SK-N-SH (cell line): ENCODE results near the gene BSPRY. TPM values are rescaled to one million over a fixed set of nuclear protein-coding genes. Genes with fewer than 3 reads are reported as not detected.

Source experiments
- CTCF ChIA-PET: fragments of 300-600, 350-600 bp; formaldehyde crosslinking; extraction: SDS; loops from one replicate; lab custom pipeline; 2021; lab: Yijun Ruan, JAX
- POLR2A ChIA-PET: fragments of 350-600 bp; sonication (Branson Sonifier 250); formaldehyde crosslinking; extraction: SDS; loops from one replicate; lab custom pipeline; 2020; ENCODE audit warnings: antibody characterized with exemption, inconsistent platforms; lab: Yijun Ruan, JAX
- DNase-seq: peaks from one replicate; pipeline ENCODE4 v3.0.0; 2012
- H2AFZ ChIP-seq: fragments of 200-600 bp; sonication (generic); 2 replicates; pipeline ENCODE4 v1.8.1; 2016; ENCODE audit warnings: antibody characterized with exemption, mild to moderate bottlenecking, low read depth
- H3F3A ChIP-seq: fragments of 200-600 bp; sonication (generic); replicated peaks from 2 replicates; pipeline ENCODE3; 2016; ENCODE audit warnings: antibody characterized with exemption, mild to moderate bottlenecking; ENCODE audit not compliant: insufficient read depth
- H3K27ac ChIP-seq, 2 experiments: fragments of 200-500 bp in 1 of 2; fragments of 200-600 bp in 1 of 2; sonication (Bioruptor generic) in 1 of 2; sonication (generic), shearing (Covaris generic) in 1 of 2; 2 replicates each; pipeline versions ENCODE4 v1.5.1 to v1.6.1; 2014 to 2016; ENCODE audit warnings: low read depth in 2 of 2, inconsistent platforms in 1 of 2, low read length in 1 of 2, mild to moderate bottlenecking in 1 of 2, mixed read lengths in 1 of 2
- H3K27me3 ChIP-seq: fragments of 200-600 bp; sonication (generic), shearing (Covaris generic); 2 replicates; pipeline ENCODE4 v1.6.1; 2016; ENCODE audit warnings: mixed run types; ENCODE audit not compliant: insufficient read depth
- H3K36me3 ChIP-seq, 2 experiments: fragments of 200-500 bp in 1 of 2; fragments of 200-600 bp in 1 of 2; sonication (Bioruptor generic) in 1 of 2; sonication (generic) in 1 of 2; replicated peaks in 1 of 2; 2 replicates each; pipeline versions ENCODE3 to v1.5.1; 2014 to 2016; ENCODE audit warnings: low read length in 1 of 2, mild to moderate bottlenecking in 1 of 2; ENCODE audit not compliant: insufficient read depth in 2 of 2, control insufficient read depth in 1 of 2
- H3K4me1 ChIP-seq, 2 experiments: fragments of 200-500 bp in 1 of 2; fragments of 200-600 bp in 1 of 2; sonication (Bioruptor generic) in 1 of 2; sonication (generic), shearing (Covaris generic) in 1 of 2; 2 replicates each; pipeline versions ENCODE4 v1.5.1 to v1.6.1; 2014 to 2016; ENCODE audit warnings: low read depth in 1 of 2, low read length in 1 of 2, mixed run types in 1 of 2; ENCODE audit not compliant: insufficient read depth in 2 of 2, control insufficient read depth in 1 of 2
- H3K4me2 ChIP-seq: fragments of 200-600 bp; sonication (generic), shearing (Covaris generic); 2 replicates; pipeline ENCODE4 v1.6.1; 2017; ENCODE audit warnings: mixed run types
- H3K4me3 ChIP-seq, 2 experiments: fragments of 200-500 bp in 1 of 2; fragments of 200-600 bp in 1 of 2; sonication (Bioruptor generic) in 1 of 2; sonication (generic), shearing (Covaris generic) in 1 of 2; 2 replicates each; pipeline versions ENCODE4 v1.5.1 to v1.8.1; 2014 to 2016; ENCODE audit warnings: low read depth in 2 of 2, inconsistent platforms in 1 of 2, low read length in 1 of 2, mild to moderate bottlenecking in 1 of 2, mixed read lengths in 1 of 2, moderate library complexity in 1 of 2
- H3K79me2 ChIP-seq: fragments of 200-600 bp; sonication (generic); 2 replicates; pipeline ENCODE4 v1.8.1; 2017; ENCODE audit warnings: mild to moderate bottlenecking; ENCODE audit not compliant: insufficient read depth
- H3K9ac ChIP-seq: fragments of 200-600 bp; sonication (generic); 2 replicates; pipeline ENCODE4 v1.6.1; 2017; ENCODE audit warnings: mixed run types
- H3K9me2 ChIP-seq: fragments of 200-600 bp; sonication (generic); 2 replicates; pipeline ENCODE4 v1.6.1; 2017; ENCODE audit warnings: mixed run types
- H3K9me3 ChIP-seq: fragments of 200-600 bp; sonication (generic); 2 replicates; pipeline ENCODE4 v1.6.1; 2017; ENCODE audit warnings: mixed run types, mild to moderate bottlenecking, moderate library complexity
- H4K20me1 ChIP-seq: fragments of 200-600 bp; sonication (generic); 2 replicates; pipeline ENCODE4 v1.6.1; 2017; ENCODE audit warnings: mild to moderate bottlenecking, mixed run types; ENCODE audit not compliant: insufficient read depth
- CHD2 ChIP-seq: fragments of 150-350 bp; IDR thresholded peaks from 2 replicates; pipeline ENCODE4 v1.6.1; 2018; ENCODE audit warnings: low read length; ENCODE audit not compliant: partially characterized antibody
- CTCF ChIP-seq: fragments of 200-600 bp; sonication (generic); IDR thresholded peaks from 2 replicates; pipeline ENCODE4 v1.6.1; 2017; ENCODE audit warnings: antibody characterized with exemption, mild to moderate bottlenecking, moderate library complexity
- EZH2phosphoT487 ChIP-seq: fragments of 200-600 bp; sonication (generic); IDR thresholded peaks from 2 replicates; pipeline ENCODE4 v1.6.1; 2017; ENCODE audit warnings: low read depth, mixed run types, mild to moderate bottlenecking, antibody characterized with exemption, moderate library complexity, borderline replicate concordance
- FOXM1 ChIP-seq: IDR thresholded peaks from 2 replicates; pipeline ENCODE4 v1.4.0; 2012; ENCODE audit warnings: low read depth, mild to moderate bottlenecking
- IRF3 ChIP-seq: fragments of 150-350 bp; IDR thresholded peaks from 2 replicates; pipeline ENCODE4 v1.6.1; 2016; ENCODE audit warnings: mild to moderate bottlenecking, low read depth, low read length
- JUND ChIP-seq: IDR thresholded peaks from 2 replicates; pipeline ENCODE4 v1.4.0; 2012
- MEF2A ChIP-seq: IDR thresholded peaks from 2 replicates; pipeline ENCODE4 v1.4.0; 2012; ENCODE audit warnings: low read depth, borderline replicate concordance
- MXI1 ChIP-seq: IDR thresholded peaks from 2 replicates; pipeline ENCODE4 v1.6.1; 2012; ENCODE audit warnings: mild to moderate bottlenecking, low read depth, low read length, improper control_type of control experiment
- RAD21 ChIP-seq: IDR thresholded peaks from 2 replicates; pipeline ENCODE4 v1.6.1; 2012; ENCODE audit warnings: mild to moderate bottlenecking, low read length
- RXRA ChIP-seq: IDR thresholded peaks from 2 replicates; pipeline ENCODE4 v1.4.0; 2012; ENCODE audit warnings: low read depth, mild to moderate bottlenecking, borderline replicate concordance
- SIN3A ChIP-seq: IDR thresholded peaks from 2 replicates; pipeline ENCODE4 v1.6.1; 2012; ENCODE audit warnings: low read depth, mild to moderate bottlenecking, low read length, moderate library complexity, borderline replicate concordance
- TCF12 ChIP-seq: IDR thresholded peaks from 2 replicates; pipeline ENCODE4 v1.4.0; 2012
- TEAD4 ChIP-seq: IDR thresholded peaks from 2 replicates; pipeline ENCODE4 v1.4.0; 2012; ENCODE audit warnings: mild to moderate bottlenecking, borderline replicate concordance; ENCODE audit not compliant: insufficient read depth
- ZBTB33 ChIP-seq: IDR thresholded peaks from 2 replicates; pipeline ENCODE4 v1.4.0; 2012; ENCODE audit warnings: low read depth, borderline replicate concordance
- WGBS: methylation state at CpG from one replicate; pipeline ENCODE4 v1.1.6; 2017; ENCODE audit warnings: low lambda C conversion rate; 5-methylcytosine and 5-hydroxymethylcytosine counted together
- polyA plus RNA-seq, 3 experiments: library from polyadenylated mRNA; depleted of rRNA; stranded (reverse); fragments of >200 nt; gene quantifications; 2 replicates each; pipeline ENCODE4 v1.2.3, GENCODE V29; 2012

BSPRY gene
- polyA plus RNA-seq, 1 of the 3 experiments (the other 2 are of a cell fraction): not detected

GRCh38 chr9:113388833-113389232 is 39.5 kb downstream of the BSPRY start:
- CTCF ChIA-PET: interaction anchor here (1.0 kb wide), 1 partner anchor 266 kb away, joined by 3 read pairs; no protein-coding TSS in a partner anchor
- no peak for DNase-seq
- TF ChIP-seq RAD21: no peak
- TF ChIP-seq RXRA: no peak
- no peak for TF ChIP-seq CHD2
- no peak for TF ChIP-seq EZH2phosphoT487
- TF ChIP-seq CTCF: no peak
- no peak for TF ChIP-seq ZBTB33
- TF ChIP-seq MEF2A: no peak
- TF ChIP-seq JUND: no peak
- no peak for TF ChIP-seq IRF3

GRCh38 chr9:113389451-113389850 is 40.1 kb downstream of the BSPRY start:
- Histone ChIP-seq H2AFZ (no peak overlapping the region), H3K27me3 (no peaks in the 10 kb centered on the region), H3F3A (no peaks in the 10 kb centered on the region), H3K36me3 (peaks cover 4 to 18% of the 10 kb centered on the region in 2 experiments), H3K4me2 (no peak overlapping the region)
- WGBS: 98% methylated on average over 10 of the region's 11 CpGs
- TF ChIP-seq FOXM1 (no peak), CHD2 (no peak), ZBTB33 (no peak), MXI1 (no peak), TEAD4 (no peak), TCF12 (no peak), SIN3A (no peak)
- TF ChIP-seq, all 33 proteins: peak for 0
- no peaks in the 10 kb centered on the region for H3K9me2 ChIP-seq
- H4K20me1 ChIP-seq: no peaks in the 10 kb centered on the region
- no peaks in the 10 kb centered on the region for H3K4me1 ChIP-seq
- CTCF ChIA-PET: no interaction called here
- no peak overlapping the region for H3K27ac ChIP-seq
- no peaks in the 10 kb centered on the region for H3K79me2 ChIP-seq
- no peak overlapping the region for H3K9ac ChIP-seq
- no peak overlapping the region for H3K4me3 ChIP-seq
- no peaks in the 10 kb centered on the region for H3K9me3 ChIP-seq
- DNase-seq: no peak
- POLR2A ChIA-PET: no interaction called here

More at GRCh38 chr9:113388833-113389232, 39.5 kb downstream of the BSPRY start:
- no peak overlapping the region for H2AFZ ChIP-seq
- no peaks in the 10 kb centered on the region for H3K79me2 ChIP-seq
- H3F3A ChIP-seq: no peaks in the 10 kb centered on the region
- POLR2A ChIA-PET: no interaction called here
- H3K9me2 ChIP-seq: no peaks in the 10 kb centered on the region
- no peak overlapping the region for H3K4me3 ChIP-seq
- H3K36me3 ChIP-seq: peaks cover 4 to 18% of the 10 kb centered on the region in 2 experiments
- 97% methylated on average over 11 of the region's 13 CpGs for WGBS
- H3K27ac ChIP-seq: no peak overlapping the region
- no peak overlapping the region for H3K4me2 ChIP-seq
- H3K9me3 ChIP-seq: no peaks in the 10 kb centered on the region
- no peak overlapping the region for H3K9ac ChIP-seq
- H4K20me1 ChIP-seq: no peaks in the 10 kb centered on the region
- no peaks in the 10 kb centered on the region for H3K4me1 ChIP-seq
- H3K27me3 ChIP-seq: no peaks in the 10 kb centered on the region
